CD8-positive, alpha-beta memory T cell (primary cell): ENCODE results near the gene PDE2A. TPM values are rescaled to one million over a fixed set of nuclear protein-coding genes. Genes with fewer than 3 reads are reported as not detected.

Experiments used
- CTCF ChIA-PET: fragments of 350-600 bp; sonication (Branson Sonifier 250); formaldehyde crosslinking; loops from one replicate; lab custom pipeline; 2021; ENCODE audit warnings: antibody characterized with exemption; lab: Charles Lee
- POLR2A ChIA-PET: fragments of 350-600 bp; sonication (Branson Sonifier 250); formaldehyde crosslinking; loops from one replicate; lab custom pipeline; 2021; ENCODE audit warnings: antibody characterized with exemption; lab: Charles Lee
- DNase-seq, 5 donors: peaks; one replicate each; pipeline versions ENCODE4 v3.0.0 to v3.0.0-alpha.2; 2020 to 2022; ENCODE audit warnings: mixed read lengths in 1 of 5
- H3K27ac ChIP-seq: one replicate; pipeline ENCODE4 v1.7.0; 2013; ENCODE audit warnings: low read depth, mild to moderate bottlenecking, low read length, moderate library complexity
- H3K27me3 ChIP-seq: 2 replicates; pipeline ENCODE4 v1.7.0; 2013; ENCODE audit warnings: low read length, mild to moderate bottlenecking; ENCODE audit not compliant: insufficient read depth, poor library complexity, severe bottlenecking
- H3K36me3 ChIP-seq: 2 replicates; pipeline ENCODE4 v1.7.0; 2013; ENCODE audit warnings: mild to moderate bottlenecking, low read length, moderate library complexity; ENCODE audit not compliant: insufficient read depth
- H3K4me1 ChIP-seq: 2 replicates; pipeline ENCODE4 v1.7.0; 2013; ENCODE audit warnings: mild to moderate bottlenecking, low read length, moderate library complexity; ENCODE audit not compliant: insufficient read depth
- H3K4me3 ChIP-seq: 2 replicates; pipeline ENCODE4 v1.7.0; 2013; ENCODE audit warnings: mild to moderate bottlenecking, low read length
- H3K9me3 ChIP-seq: 2 replicates; pipeline ENCODE4 v1.7.0; 2013; ENCODE audit warnings: mild to moderate bottlenecking, low read length
- H3K27ac Mint-ChIP-seq, 8 donors: one replicate each; pipeline ENCODE4 v1.8.0; 2020 to 2021; ENCODE audit warnings: mixed read lengths in 8 of 8, mild to moderate bottlenecking in 6 of 8, inconsistent platforms in 3 of 8, moderate library complexity in 3 of 8
- H3K27me3 Mint-ChIP-seq, 2 donors: one replicate each; pipeline ENCODE4 v1.8.0; 2020 to 2021; ENCODE audit warnings: mixed read lengths in 2 of 2, mild to moderate bottlenecking in 1 of 2, moderate library complexity in 1 of 2
- H3K36me3 Mint-ChIP-seq, 3 donors: one replicate each; pipeline ENCODE4 v1.8.0; 2020 to 2021; ENCODE audit warnings: mixed read lengths in 3 of 3, inconsistent platforms in 1 of 3, mild to moderate bottlenecking in 1 of 3
- H3K4me1 Mint-ChIP-seq, 3 donors: one replicate each; pipeline ENCODE4 v1.8.0; 2020 to 2021; ENCODE audit warnings: mixed read lengths in 3 of 3, inconsistent platforms in 1 of 3, mild to moderate bottlenecking in 1 of 3
- H3K4me3 Mint-ChIP-seq, 7 donors: one replicate each; pipeline ENCODE4 v1.8.0; 2020 to 2021; ENCODE audit warnings: mixed read lengths in 7 of 7, mild to moderate bottlenecking in 6 of 7, moderate library complexity in 4 of 7, inconsistent platforms in 2 of 7
- H3K9me3 Mint-ChIP-seq, 5 donors: one replicate each; pipeline ENCODE4 v1.8.0; 2020 to 2022; ENCODE audit warnings: mixed read lengths in 5 of 5, mild to moderate bottlenecking in 3 of 5, moderate library complexity in 2 of 5, inconsistent platforms in 1 of 5
- polyA plus RNA-seq: library from polyadenylated mRNA; unstranded; fragments of 300-500 nt; fragmentation: Illumina TruSeq; gene quantifications from one replicate; pipeline ENCODE4 v1.2.3, GENCODE V29; 2021
- total RNA-seq, 2 experiments: library from RNA; stranded (reverse); gene quantifications; one replicate each; pipeline ENCODE4 v1.2.3, GENCODE V29; 2021

The PDE2A gene
- total and polyA plus RNA-seq, 3 experiments from 2014 or later, result 0.08 to 0.66 (median 0.55) TPM

DNA sequence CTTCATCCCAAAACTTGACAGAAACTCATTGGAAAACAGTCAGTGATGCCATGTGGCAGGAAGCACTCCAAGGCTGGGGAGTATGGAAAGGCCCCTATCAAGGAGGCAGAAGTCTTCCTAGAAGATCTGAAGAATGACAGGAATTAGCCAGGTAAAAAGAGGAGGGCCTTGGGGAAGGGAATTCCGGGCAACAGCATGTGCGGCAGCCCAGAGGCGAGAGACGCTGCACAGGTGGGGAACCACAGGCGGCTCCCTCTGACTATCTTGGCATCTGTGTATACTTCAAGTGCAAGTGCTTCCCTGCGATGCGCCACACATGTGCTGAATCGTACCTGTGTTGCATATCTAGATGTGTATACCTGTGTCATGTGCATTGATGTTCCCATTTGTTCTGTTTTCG, 12.7 kb downstream of the PDE2A start:
- no peaks in the 10 kb centered on the region for H3K36me3 Mint-ChIP-seq
- no peaks in the 10 kb centered on the region for H3K4me1 Mint-ChIP-seq
- peaks cover 11 to 38% of the 10 kb centered on the region in 2 donors for H3K27me3 Mint-ChIP-seq
- Histone ChIP-seq H3K4me3 (no peak overlapping the region), H3K9me3 (no peaks in the 10 kb centered on the region), H3K27ac (no peak overlapping the region), H3K4me1 (no peaks in the 10 kb centered on the region), H3K36me3 (no peaks in the 10 kb centered on the region), H3K27me3 (peaks cover 3% of the 10 kb centered on the region)
- no peak for DNase-seq
- POLR2A ChIA-PET, result no interaction called here
- H3K9me3 Mint-ChIP-seq, result no peaks in the 10 kb centered on the region
- no peak overlapping the region for H3K4me3 Mint-ChIP-seq
- H3K27ac Mint-ChIP-seq, result no peak overlapping the region
- CTCF ChIA-PET, result no interaction called here

- peak overlapping the region in 1 of 8 donors; percentile 32 for H3K27ac Mint-ChIP-seq
Measured at GRCh38 chr11:72658989-72659640, 15.1 kb downstream of the PDE2A start.

GRCh38 chr11:72657411-72658100, 16.7 kb downstream of the PDE2A start:
- Histone ChIP-seq H3K4me1 (no peaks in the 10 kb centered on the region), H3K27me3 (peaks cover 3% of the 10 kb centered on the region), H3K27ac (no peak overlapping the region), H3K36me3 (no peaks in the 10 kb centered on the region), H3K9me3 (no peaks in the 10 kb centered on the region), H3K4me3 (no peak overlapping the region)
- H3K36me3 Mint-ChIP-seq, result no peaks in the 10 kb centered on the region
- H3K27ac Mint-ChIP-seq, result no peak overlapping the region
- POLR2A ChIA-PET, result no interaction called here
- DNase-seq, result no peak
- CTCF ChIA-PET, result interaction anchor here (1.9 kb wide), 1 partner anchor 14 kb away, joined by 5 read pairs; no protein-coding TSS in a partner anchor
- no peaks in the 10 kb centered on the region for H3K9me3 Mint-ChIP-seq
- peaks cover 7 to 14% of the 10 kb centered on the region in 2 donors for H3K27me3 Mint-ChIP-seq
- H3K4me3 Mint-ChIP-seq, result no peak overlapping the region
- H3K4me1 Mint-ChIP-seq, result no peaks in the 10 kb centered on the region

More at GRCh38 chr11:72658989-72659640, 15.1 kb downstream of the PDE2A start:
- H3K9me3 Mint-ChIP-seq, result no peaks in the 10 kb centered on the region
- Histone ChIP-seq H3K27ac (no peak overlapping the region), H3K4me1 (no peaks in the 10 kb centered on the region), H3K36me3 (no peaks in the 10 kb centered on the region), H3K27me3 (peaks cover 3% of the 10 kb centered on the region), H3K9me3 (no peaks in the 10 kb centered on the region), H3K4me3 (no peak overlapping the region)
- no peaks in the 10 kb centered on the region for H3K36me3 Mint-ChIP-seq
- peaks cover 6 to 18% of the 10 kb centered on the region in 2 donors for H3K27me3 Mint-ChIP-seq
- DNase-seq, result no peak
- ChIA-PET CTCF (no interaction called here), POLR2A (no interaction called here)
- no peaks in the 10 kb centered on the region for H3K4me1 Mint-ChIP-seq
- no peak overlapping the region for H3K4me3 Mint-ChIP-seq

DNA sequence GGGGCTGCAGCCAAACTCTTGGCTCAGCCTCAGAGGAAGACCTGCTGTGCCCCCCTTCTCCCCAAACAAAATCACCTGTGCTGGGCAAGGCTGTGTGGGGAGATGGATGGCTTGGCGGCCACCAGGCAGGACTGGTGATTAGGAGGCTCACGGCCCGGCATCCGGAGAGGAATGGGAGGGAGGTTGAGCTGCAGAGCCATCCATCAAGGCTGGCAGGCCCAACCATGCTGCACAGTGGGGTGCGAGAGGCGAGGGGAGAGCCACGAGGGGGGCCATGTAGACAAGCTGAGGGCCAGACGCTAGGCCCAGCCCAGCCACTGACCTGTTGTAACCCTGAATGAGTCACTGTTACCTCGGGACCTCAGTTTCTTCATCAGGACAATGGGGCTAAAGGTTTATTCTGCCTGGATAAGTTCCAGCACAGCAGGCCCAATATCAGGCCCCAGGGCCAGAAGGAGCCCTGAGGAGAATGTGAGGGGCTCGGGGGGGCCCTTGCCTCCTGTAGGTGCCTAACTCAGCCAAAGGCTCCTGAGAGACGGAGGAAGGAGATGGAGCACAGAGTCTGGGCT, 18.2 kb downstream of the PDE2A start:
- H3K27me3 Mint-ChIP-seq, result peaks cover 5 to 8% of the 10 kb centered on the region in 2 donors
- CTCF ChIA-PET, result interaction anchor here (1.9 kb wide), 1 partner anchor 13 kb away, joined by 5 read pairs; no protein-coding TSS in a partner anchor
- H3K36me3 Mint-ChIP-seq, result no peaks in the 10 kb centered on the region

DNA sequence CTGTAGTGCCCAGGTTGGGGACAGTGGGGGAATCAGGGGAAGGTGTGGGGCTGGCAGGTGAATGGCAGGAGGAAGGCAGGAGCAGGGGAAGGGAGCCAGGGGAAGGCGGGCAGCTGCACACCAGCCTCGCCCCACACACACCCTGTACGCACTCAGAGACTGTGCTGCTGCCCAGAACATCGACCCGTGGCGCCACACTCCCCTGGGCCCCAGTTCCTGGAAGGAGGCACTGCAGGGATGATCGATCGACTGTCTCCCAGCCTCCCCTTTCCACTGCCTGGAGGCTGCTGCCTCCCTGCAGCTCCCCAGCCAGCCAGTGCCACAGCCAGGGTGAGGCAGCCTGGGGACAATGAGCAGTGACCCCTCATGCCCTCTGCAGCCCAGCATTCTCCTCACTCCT, 19.2 kb downstream of the PDE2A start:
- Mint-ChIP-seq H3K4me3 (no peak overlapping the region), H3K27me3 (peaks cover 5 to 8% of the 10 kb centered on the region in 2 donors), H3K4me1 (no peaks in the 10 kb centered on the region), H3K9me3 (no peaks in the 10 kb centered on the region), H3K36me3 (no peaks in the 10 kb centered on the region), H3K27ac (no peak overlapping the region)
- ChIA-PET CTCF (interaction anchor here (0.6 kb wide), 1 partner anchor 61 kb away, joined by 3 read pairs; no protein-coding TSS in a partner anchor), POLR2A (no interaction called here)
- H3K27ac ChIP-seq, result no peak overlapping the region
- H3K36me3 ChIP-seq, result no peaks in the 10 kb centered on the region
- H3K4me3 ChIP-seq, result no peak overlapping the region
- H3K4me1 ChIP-seq, result no peaks in the 10 kb centered on the region
- H3K9me3 ChIP-seq, result no peaks in the 10 kb centered on the region
- no peak for DNase-seq
- H3K27me3 ChIP-seq, result no peaks in the 10 kb centered on the region

More for the DNA sequence above, 18.2 kb downstream of the PDE2A start:
- H3K36me3 ChIP-seq, result no peaks in the 10 kb centered on the region
- no peaks in the 10 kb centered on the region for H3K9me3 ChIP-seq
- Mint-ChIP-seq H3K4me1 (no peaks in the 10 kb centered on the region), H3K27ac (peak overlapping the region in 1 of 8 donors; percentile 38), H3K4me3 (no peak overlapping the region), H3K9me3 (no peaks in the 10 kb centered on the region)
- no peak overlapping the region for H3K4me3 ChIP-seq
- DNase-seq, result no peak
- H3K27me3 ChIP-seq, result peaks cover 3% of the 10 kb centered on the region
- POLR2A ChIA-PET, result no interaction called here
- no peak overlapping the region for H3K27ac ChIP-seq
- no peaks in the 10 kb centered on the region for H3K4me1 ChIP-seq

DNA sequence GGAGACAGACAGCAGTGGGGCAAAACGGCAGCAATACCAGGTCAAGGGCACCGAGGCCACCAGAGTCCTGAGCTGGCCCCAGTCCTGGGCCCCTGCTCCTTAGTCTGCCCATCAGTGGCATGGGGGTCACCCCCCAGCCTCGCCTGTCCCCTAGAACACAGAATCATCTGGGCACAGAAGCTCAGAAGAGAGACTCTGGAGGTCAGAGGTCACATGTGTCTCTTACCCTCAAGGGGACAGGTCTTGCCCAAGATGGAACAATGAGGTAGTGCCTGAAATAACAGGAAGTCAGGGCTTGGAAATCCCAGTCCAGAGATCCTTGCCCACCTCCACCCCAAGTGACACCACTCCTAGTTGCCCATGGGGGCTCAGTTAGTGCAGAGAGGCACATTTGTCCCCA, 20.6 kb downstream of the PDE2A start:
- Histone ChIP-seq H3K27ac (no peak overlapping the region), H3K36me3 (no peaks in the 10 kb centered on the region), H3K27me3 (no peaks in the 10 kb centered on the region), H3K4me3 (no peak overlapping the region), H3K9me3 (no peaks in the 10 kb centered on the region), H3K4me1 (no peaks in the 10 kb centered on the region)
- no peaks in the 10 kb centered on the region for H3K36me3 Mint-ChIP-seq
- H3K27me3 Mint-ChIP-seq, result peaks cover 5 to 6% of the 10 kb centered on the region in 2 donors
- ChIA-PET POLR2A (no interaction called here), CTCF (interaction anchor here (1.5 kb wide), 1 partner anchor 10 kb away, joined by 3 read pairs; no protein-coding TSS in a partner anchor)
- no peaks in the 10 kb centered on the region for H3K4me1 Mint-ChIP-seq
- H3K9me3 Mint-ChIP-seq, result no peaks in the 10 kb centered on the region
- H3K27ac Mint-ChIP-seq, result no peak overlapping the region
- no peak overlapping the region for H3K4me3 Mint-ChIP-seq
- DNase-seq, result no peak

- no peak overlapping the region for H3K27ac Mint-ChIP-seq
- H3K4me3 ChIP-seq, result no peak overlapping the region
- H3K9me3 ChIP-seq, result no peaks in the 10 kb centered on the region
- DNase-seq, result no peak
- no peaks in the 10 kb centered on the region for H3K36me3 Mint-ChIP-seq
- ChIA-PET POLR2A (no interaction called here), CTCF (interaction anchor here (1.5 kb wide), 1 partner anchor 10 kb away, joined by 3 read pairs; no protein-coding TSS in a partner anchor)
- H3K9me3 Mint-ChIP-seq, result no peaks in the 10 kb centered on the region
- no peaks in the 10 kb centered on the region for H3K4me1 ChIP-seq
- peaks cover 5 to 6% of the 10 kb centered on the region in 2 donors for H3K27me3 Mint-ChIP-seq
- H3K36me3 ChIP-seq, result no peaks in the 10 kb centered on the region
- H3K27ac ChIP-seq, result no peak overlapping the region
- H3K4me1 Mint-ChIP-seq, result no peaks in the 10 kb centered on the region
- H3K27me3 ChIP-seq, result no peaks in the 10 kb centered on the region
- no peak overlapping the region for H3K4me3 Mint-ChIP-seq
Measured at GRCh38 chr11:72652873-72653630, 21.2 kb downstream of the PDE2A start.
